Lower leg skin (tissue), 3 donors: ENCODE data around the gene RLBP1.

Experiments used
- POLR2A ChIP-seq, 2 donors: fragments of 450-650 bp; IDR thresholded peaks; one replicate each; pipeline ENCODE4 v1.6.1; 2016 to 2017; ENCODE audit warnings: antibody characterized with exemption in 2 of 2, mild to moderate bottlenecking in 1 of 2, moderate library complexity in 1 of 2
- TF ChIP-seq, protein P1 (sequence below), 3 donors: fragments of 450-650 bp; IDR thresholded peaks; one replicate each; pipeline ENCODE4 v1.5.1; 2016; ENCODE audit warnings: antibody characterized with exemption in 3 of 3, mild to moderate bottlenecking in 3 of 3, moderate library complexity in 2 of 3

DNA sequence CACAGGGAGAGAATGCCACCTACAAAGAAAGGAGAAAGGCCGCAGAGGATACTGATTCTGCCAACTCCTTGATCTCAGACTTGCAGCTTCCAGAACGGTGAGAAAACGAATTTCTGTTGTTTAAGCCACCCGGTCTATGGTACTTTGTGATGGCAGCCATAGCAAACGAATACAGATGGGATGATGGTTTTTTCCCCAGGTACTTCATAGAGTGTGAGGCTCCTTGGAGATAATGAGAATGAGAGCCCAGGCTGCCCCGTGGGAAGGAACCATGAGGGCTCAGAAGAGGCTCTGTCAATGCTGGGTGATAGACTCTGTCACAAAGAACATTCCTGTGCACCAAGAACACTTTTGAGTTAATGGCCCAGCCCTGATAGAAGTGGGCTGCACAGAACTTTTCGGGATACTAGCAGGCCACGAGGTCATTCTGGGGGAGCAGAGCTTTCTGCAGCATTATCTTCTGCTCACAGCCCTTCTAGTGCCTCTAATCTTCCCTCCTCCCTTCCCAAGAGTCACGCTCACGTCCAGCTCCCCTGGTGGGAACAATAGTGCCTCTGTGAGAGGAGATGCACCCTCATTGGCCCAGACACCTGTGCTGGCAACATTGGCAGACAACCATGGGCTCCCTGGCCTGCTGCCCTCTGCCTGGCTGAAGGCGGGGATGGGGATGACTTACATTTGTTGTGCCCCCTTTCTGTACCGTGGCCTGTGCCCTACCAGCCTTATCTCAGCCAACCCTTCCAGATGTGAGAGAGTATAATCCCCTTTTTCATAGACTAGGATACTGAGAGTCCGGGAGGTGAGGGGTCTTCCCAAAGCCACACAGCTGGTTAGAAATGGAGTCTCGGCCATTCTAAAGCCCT is 5.2 kb upstream of the RLBP1 start:
- TF ChIP-seq, protein P1, sequence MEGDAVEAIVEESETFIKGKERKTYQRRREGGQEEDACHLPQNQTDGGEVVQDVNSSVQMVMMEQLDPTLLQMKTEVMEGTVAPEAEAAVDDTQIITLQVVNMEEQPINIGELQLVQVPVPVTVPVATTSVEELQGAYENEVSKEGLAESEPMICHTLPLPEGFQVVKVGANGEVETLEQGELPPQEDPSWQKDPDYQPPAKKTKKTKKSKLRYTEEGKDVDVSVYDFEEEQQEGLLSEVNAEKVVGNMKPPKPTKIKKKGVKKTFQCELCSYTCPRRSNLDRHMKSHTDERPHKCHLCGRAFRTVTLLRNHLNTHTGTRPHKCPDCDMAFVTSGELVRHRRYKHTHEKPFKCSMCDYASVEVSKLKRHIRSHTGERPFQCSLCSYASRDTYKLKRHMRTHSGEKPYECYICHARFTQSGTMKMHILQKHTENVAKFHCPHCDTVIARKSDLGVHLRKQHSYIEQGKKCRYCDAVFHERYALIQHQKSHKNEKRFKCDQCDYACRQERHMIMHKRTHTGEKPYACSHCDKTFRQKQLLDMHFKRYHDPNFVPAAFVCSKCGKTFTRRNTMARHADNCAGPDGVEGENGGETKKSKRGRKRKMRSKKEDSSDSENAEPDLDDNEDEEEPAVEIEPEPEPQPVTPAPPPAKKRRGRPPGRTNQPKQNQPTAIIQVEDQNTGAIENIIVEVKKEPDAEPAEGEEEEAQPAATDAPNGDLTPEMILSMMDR (IDR thresholded peaks at IDR 0.05) = no peak
- no peak for TF ChIP-seq POLR2A (IDR thresholded peaks at IDR 0.05)
